ENCODE data around the gene UXT.
"Not testable (repeated sequence)": the region's sequence is repeated elsewhere in the genome, so short reads cannot be mapped to it uniquely, and the experiment has no call there.

Gene UXT, protein sequence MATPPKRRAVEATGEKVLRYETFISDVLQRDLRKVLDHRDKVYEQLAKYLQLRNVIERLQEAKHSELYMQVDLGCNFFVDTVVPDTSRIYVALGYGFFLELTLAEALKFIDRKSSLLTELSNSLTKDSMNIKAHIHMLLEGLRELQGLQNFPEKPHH

GRCh38 chrX:47658684-47659420 is at the start of gene UXT:
Gene UXT (minus strand): TSS chrX:47659180. CDS start chrX:47658927, 253 bp downstream.
- peak; percentile 94 for DNase-seq

- DNase-seq = no peak
Measured at GRCh38 chrX:47707031-47707780, 48.2 kb upstream of the UXT start.

DNA sequence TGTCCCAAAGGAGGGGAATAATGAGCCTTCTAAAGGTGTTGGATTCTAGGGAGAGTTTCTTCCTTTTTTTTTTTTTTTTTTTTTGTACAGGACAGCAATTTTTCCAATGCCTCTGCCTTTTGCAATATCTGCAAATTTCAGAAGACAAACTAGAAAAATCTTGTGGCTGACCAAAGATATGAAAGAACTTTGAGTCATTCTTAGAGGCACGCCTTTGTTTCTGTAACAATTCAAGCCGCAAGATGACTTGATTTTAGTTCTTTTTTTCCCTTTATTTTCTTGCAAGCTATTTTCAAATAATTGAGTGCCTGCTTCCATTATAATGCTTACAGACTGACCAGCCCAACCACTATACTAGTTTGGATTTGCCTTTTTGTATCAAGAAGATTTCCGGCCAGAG is 47.6 kb upstream of the UXT start:
- no peak for DNase-seq

DNA sequence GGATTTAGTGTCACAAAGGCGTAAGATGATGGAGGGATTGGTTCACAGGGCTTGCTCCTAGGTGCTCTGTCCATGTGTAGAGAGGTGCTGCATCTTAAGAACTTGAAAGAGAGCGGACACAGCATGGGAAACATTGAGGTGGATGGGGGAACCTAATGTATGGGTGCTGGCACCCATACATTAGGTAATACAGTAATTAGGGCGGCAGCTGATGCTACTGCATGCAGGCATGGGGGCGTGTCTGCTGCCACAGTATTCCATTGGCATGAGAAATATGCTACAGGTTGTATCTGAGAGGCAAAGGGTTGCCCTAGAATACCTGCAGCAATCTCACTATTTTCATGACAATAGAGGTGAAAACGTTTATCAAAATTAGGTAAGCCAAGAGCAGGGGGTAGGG is 45.8 kb upstream of the UXT start:
- no peak for DNase-seq

DNA sequence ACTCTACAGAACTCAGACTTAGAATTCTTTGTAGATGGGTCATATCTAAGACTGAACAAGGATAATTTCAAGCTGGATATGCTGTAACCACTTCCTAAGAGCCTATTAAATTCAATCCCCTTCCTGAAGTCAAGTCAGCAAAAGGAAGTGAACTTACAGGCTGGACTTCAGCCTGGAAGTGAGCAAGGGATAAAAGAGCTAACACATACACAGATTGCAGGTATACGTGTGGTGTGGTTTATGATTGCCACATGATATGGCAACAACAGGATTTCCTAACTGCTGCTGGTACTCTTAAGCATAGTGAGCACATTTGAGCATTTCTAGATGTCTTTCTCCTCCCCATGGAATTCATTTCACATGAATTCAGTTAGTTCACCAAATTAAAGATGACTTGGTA is 38.2 kb upstream of the UXT start:
- no peak for DNase-seq

- DNase-seq = no peak
Measured at GRCh38 chrX:47690175-47690574, 31.2 kb upstream of the UXT start.

DNA sequence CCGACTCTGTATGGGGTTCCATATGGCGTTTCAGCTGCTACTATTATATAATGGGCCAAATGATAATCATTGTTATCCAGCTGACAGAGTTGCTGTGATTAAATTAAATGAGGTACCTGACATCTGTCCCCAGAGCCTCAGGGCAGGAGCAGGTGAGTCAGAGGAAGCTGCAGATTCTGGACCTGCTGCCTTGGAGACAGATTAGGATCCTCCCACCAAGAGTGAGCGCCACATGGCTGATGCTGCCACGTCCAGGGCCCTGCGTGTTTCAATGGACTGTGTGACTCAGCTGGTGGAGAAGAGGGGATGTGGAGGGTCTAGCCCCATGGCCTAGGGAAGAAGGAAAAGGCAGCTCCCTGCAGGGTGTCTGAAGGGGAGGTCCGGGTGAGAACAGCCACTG is 28.3 kb upstream of the UXT start:
- DNase-seq = no peak

- no peak for DNase-seq
Measured at GRCh38 chrX:47683829-47684205, 24.8 kb upstream of the UXT start.

DNA sequence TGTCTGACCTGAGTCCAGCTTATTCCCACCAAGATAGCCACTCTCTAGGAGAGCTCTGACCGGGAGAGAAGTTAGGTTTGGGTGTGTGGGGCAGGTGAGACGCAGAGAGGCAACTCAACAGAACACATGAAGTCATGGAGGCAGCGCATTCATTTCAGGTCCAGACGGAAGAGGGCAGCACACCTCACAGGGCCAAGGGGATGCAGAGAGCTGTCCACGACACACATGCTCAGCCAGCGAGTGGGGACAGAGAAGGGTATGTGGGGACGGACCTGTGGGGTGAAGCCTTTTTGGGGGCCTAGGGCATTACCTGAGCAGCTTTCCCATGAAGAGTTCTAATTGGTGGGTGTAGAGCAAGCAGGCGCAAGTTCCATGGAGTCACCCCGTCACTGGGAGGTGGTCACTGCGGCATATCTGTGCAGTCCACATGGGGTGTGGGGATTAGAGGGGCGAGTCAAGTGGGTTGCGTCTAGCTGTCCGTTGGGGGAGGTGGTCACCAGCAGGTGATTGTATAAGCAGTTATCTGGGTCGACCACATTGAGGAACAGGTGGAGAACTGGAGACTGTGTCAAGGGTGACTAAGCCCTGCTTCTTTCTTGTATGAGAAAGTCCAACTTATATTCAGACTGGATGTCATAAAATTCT is 24.3 kb upstream of the UXT start:
- no peak for DNase-seq

- not testable (repeated sequence) for DNase-seq
Measured at GRCh38 chrX:47675959-47676859, 17.2 kb upstream of the UXT start.

DNA sequence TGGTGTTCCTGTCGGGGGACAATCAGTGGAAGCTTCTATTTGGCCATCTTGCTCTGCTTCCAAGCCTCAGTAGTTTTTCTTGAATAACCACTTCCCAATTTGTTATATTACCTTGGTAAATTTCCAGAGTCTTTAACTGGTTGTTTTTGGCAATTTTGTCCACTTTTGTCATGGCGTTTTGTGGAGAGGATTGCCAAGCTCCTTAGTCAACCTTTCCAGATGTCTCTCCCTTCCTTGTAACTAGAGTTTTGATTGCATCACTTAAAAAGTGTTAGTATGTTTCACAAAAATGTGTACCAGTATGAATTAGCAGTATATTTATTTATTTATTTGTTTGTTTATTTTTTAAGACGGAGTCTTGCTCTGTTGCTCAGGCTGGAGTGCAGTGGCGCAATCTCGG is 15.8 kb upstream of the UXT start:
- DNase-seq = no peak

DNA sequence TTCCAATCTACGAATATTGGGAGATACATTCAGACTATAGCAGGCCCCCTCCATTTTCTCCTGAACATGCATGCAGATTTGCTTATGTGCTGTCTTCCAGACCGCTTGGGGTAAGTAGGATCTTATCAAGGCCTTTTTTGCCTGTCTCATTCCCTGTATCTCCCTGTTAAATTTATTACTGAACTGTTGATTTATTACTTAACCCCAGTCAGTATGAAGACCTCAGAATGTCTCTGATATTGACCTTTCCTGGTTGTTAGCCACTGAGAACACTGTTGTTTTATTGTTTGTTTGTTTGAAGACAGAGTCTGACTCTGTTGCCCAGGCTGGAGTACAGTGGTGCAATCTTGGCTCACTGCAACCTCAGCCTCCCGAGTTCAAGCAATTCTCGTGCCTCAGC is 6.8 kb upstream of the UXT start:
- DNase-seq = not testable (repeated sequence)

GRCh38 chrX:47664737-47665136 is 5.8 kb upstream of the UXT start:
- no peak for DNase-seq

DNA sequence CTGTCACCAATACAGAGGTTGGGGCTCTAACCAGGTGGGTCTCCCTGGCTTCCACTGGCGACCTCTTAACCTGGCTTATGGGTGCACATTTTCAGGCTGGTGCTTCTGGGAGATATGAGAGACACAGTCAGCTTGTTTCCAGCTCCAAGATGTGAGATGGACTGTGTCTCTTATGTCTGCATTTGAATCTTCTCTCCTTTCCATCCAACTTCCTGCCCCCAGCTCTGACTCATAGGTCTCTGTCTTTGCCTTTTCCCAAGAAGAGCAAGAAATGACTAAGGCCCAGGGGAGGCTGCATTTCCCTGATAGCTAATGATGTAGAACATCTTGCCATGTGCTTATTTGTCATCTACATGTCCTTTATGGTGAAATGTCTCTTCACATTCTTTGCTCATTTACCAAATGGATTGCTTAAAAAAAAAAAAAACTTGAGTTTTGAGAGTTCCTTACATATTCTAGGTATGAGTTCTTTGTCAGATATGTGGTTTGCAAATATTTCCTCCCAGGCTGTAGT is 3.2 kb upstream of the UXT start:
- DNase-seq = no peak

DNA sequence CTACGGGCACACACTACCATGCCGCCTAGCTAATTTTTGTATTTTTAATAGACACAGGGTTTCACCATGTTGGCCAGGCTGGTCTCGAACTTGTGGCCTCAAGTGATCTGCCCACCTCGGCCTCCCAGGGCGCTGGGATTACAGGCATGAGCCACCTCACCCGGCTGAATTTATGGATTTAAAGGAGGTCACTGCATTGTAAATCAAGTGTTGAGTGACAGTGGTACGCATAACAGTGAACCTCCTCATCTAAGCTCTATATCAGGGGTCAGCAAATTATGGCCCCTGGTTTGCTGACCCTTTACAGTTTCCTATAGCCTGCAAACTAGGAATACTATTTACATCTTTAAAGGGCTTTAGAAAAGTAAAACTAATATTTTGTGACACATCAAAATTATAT is 2.6 kb upstream of the UXT start:
- no peak for DNase-seq

DNA sequence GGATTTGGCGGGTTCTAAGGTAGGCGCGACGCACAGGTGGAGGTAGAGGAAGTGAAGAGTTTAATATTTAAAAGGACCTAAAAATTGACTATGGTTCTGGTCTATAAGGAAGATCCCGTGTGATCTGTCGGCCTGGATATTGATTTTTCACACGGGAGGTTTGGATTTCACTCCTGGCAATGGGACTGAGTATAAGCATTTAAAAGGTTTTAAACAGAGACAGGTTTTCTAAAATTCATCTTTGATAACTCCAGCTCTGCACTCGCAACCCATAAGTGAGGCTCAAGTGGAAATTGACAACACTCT is 394 bp upstream of the UXT start:
- DNase-seq = no peak

- no peak for DNase-seq
Measured at GRCh38 chrX:47658301-47658683, 688 bp downstream of the UXT start.

DNA sequence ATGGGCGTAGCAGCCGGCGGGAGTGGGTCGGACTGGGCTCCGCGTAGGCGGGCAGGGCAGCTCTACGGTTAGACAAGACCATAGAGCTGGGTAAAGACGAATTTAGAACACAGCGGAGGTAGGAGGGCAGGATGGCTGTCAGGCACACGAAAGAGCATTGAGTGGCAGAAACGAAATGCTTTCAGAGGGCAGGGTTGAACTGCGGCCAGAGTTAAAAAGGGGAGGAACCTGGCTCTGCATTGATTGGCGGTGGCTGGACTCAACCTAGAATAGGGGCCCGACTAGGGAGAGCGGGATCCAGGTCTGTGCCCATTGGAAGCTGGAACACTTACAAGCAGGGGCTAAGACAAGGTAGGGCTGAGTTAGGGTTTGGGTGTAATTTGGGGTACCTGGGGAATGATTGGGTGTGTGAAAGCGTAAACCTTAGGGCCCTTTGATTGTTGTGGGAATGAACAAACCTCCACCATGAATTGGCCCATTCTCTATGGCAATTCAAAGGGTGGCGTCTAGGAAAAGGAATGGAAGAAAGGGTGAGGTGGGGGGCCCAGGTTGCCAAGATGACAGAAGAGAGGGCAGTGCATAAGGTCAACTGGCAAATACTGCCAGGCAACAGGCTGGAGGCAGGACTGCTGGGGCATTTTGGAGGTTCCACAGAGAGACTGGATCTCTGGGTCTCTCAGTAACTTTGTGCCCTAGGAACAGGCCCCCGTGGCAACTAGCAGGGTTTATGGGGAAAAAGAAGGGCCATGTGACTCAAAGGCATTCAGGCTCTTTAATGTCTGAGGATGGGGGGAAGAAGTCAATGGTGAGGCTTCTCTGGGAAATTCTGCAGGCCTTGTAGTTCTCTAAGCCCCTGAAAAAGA is 7.7 kb downstream of the UXT start:
- no peak for DNase-seq

- peak; percentile 93 for DNase-seq
Measured at GRCh38 chrX:47650164-47651042, 8.6 kb downstream of the UXT start, which contains the start of gene ELK1. Gene ELK1 (minus strand): TSS chrX:47650563. CDS start chrX:47641441, 9,122 bp downstream.

GRCh38 chrX:47649781-47650163 is 9.2 kb downstream of the UXT start:
- no peak for DNase-seq

GRCh38 chrX:47649271-47649670 is 9.7 kb downstream of the UXT start:
- no peak for DNase-seq

Measured in CD4-positive, alpha-beta T cell treated with Interleukin-12 subunit alpha and Interleukin-12 subunit beta, for 1 hour (primary cell).